GM12878 (cell line): Measurements from ENCODE around the gene APBA1.

ENCODE experiments used
- ATF2 ChIP-seq: IDR thresholded peaks from 2 replicates; pipeline ENCODE4 v1.6.1; 2012; ENCODE audit warnings: low read length, inconsistent platforms
- CTCF ChIP-seq, 3 experiments: IDR thresholded peaks in 2 of 3; conservative IDR thresholded peaks in 1 of 3; 2 replicates each; pipeline ENCODE4 v1.5.1; 2011; ENCODE audit warnings: low read depth in 3 of 3, low read length in 3 of 3, mild to moderate bottlenecking in 3 of 3, control low read depth in 2 of 3, moderate library complexity in 2 of 3, inconsistent platforms in 1 of 3, mixed read lengths in 1 of 3; ENCODE audit not compliant: control insufficient read depth in 2 of 3, insufficient read depth in 1 of 3; ENCODE audit errors: extremely low read depth in 1 of 3
- CUX1 ChIP-seq: IDR thresholded peaks from 2 replicates; pipeline ENCODE4 v1.6.1; 2012; ENCODE audit warnings: improper control_type of control experiment, low read depth, low read length; ENCODE audit not compliant: insufficient replicate concordance
- EZH2 ChIP-seq: IDR thresholded peaks from 2 replicates; pipeline ENCODE4 v1.6.1; 2012; ENCODE audit warnings: low read depth, mild to moderate bottlenecking, control low read depth, inconsistent platforms, low read length, borderline replicate concordance; ENCODE audit not compliant: control insufficient read depth
- FOXM1 ChIP-seq: IDR thresholded peaks from 2 replicates; pipeline ENCODE4 v1.6.1; 2012; ENCODE audit warnings: low read depth, mild to moderate bottlenecking, inconsistent platforms, low read length, moderate library complexity
- MLLT1 ChIP-seq: fragments of 450-650 bp; IDR thresholded peaks from 2 replicates; pipeline ENCODE4 v1.6.1; 2016; ENCODE audit warnings: mild to moderate bottlenecking
- NR2C2 ChIP-seq: IDR thresholded peaks from 2 replicates; pipeline ENCODE4 v1.6.1; 2011; ENCODE audit warnings: borderline replicate concordance, low read depth; ENCODE audit not compliant: control insufficient read depth, insufficient read length
- POLR2A ChIP-seq: IDR thresholded peaks from 2 replicates; pipeline ENCODE4 v1.6.1; 2011; ENCODE audit warnings: low read depth, mild to moderate bottlenecking, low read length
- POLR2AphosphoS5 ChIP-seq: IDR thresholded peaks from 2 replicates; pipeline ENCODE4 v1.6.1; 2011; ENCODE audit warnings: mild to moderate bottlenecking, low read length, inconsistent platforms
- RELA ChIP-seq: fragments of 450-650 bp; IDR thresholded peaks from 2 replicates; pipeline ENCODE4 v1.8.0; 2014; ENCODE audit warnings: borderline replicate concordance; ENCODE audit not compliant: partially characterized antibody
- SKIL ChIP-seq: fragments of 450-650 bp; IDR thresholded peaks from 2 replicates; pipeline ENCODE4 v1.6.1; 2017; ENCODE audit warnings: mild to moderate bottlenecking, low read depth, inconsistent platforms; ENCODE audit not compliant: poor library complexity, severe bottlenecking
- TAF1 ChIP-seq: IDR thresholded peaks from 2 replicates; pipeline ENCODE4 v1.6.1; 2011; ENCODE audit warnings: mild to moderate bottlenecking, low read depth, low read length, borderline replicate concordance
- YY1 ChIP-seq: IDR thresholded peaks from 2 replicates; pipeline ENCODE4 v1.6.1; 2011; ENCODE audit warnings: low read depth, mild to moderate bottlenecking, low read length
- ZZZ3 ChIP-seq: IDR thresholded peaks from 2 replicates; pipeline ENCODE4 v1.6.1; 2011; ENCODE audit warnings: low read depth; ENCODE audit not compliant: control insufficient read depth, insufficient read length

GRCh38 chr9:69574057-69574456, 98.1 kb downstream of the APBA1 start:
- TF ChIP-seq NR2C2 (no peak), RELA (no peak), YY1 (no peak), TAF1 (no peak), MLLT1 (no peak), POLR2AphosphoS5 (no peak), CUX1 (no peak), SKIL (no peak), POLR2A (no peak), ZZZ3 (no peak), ATF2 (no peak), EZH2 (no peak), FOXM1 (no peak), CTCF (IDR thresholded peaks at IDR 0.05 in 2 of 3, conservative IDR thresholded peaks at IDR 0.05 in 1 of 3; ENCODE audit: control insufficient read depth in 2 of 3, extremely low read depth in 1 of 3, insufficient read depth in 1 of 3, low read depth in 3 of 3, low read length in 3 of 3) (no peak)
